GM18868 (cell line): ENCODE results near the gene GART.
"Not testable (repeated sequence)": the region's sequence is repeated elsewhere in the genome, so short reads cannot be mapped to it uniquely, and the experiment has no call there.

ENCODE experiments used
- ATAC-seq: cut with Tn5 transposase; IDR thresholded peaks from one replicate; pipeline ENCODE4 v1.9.1; 2021; ENCODE audit warnings: mild to moderate bottlenecking, moderate library complexity; ENCODE audit not compliant: unreplicated experiment

The GART gene

DNA sequence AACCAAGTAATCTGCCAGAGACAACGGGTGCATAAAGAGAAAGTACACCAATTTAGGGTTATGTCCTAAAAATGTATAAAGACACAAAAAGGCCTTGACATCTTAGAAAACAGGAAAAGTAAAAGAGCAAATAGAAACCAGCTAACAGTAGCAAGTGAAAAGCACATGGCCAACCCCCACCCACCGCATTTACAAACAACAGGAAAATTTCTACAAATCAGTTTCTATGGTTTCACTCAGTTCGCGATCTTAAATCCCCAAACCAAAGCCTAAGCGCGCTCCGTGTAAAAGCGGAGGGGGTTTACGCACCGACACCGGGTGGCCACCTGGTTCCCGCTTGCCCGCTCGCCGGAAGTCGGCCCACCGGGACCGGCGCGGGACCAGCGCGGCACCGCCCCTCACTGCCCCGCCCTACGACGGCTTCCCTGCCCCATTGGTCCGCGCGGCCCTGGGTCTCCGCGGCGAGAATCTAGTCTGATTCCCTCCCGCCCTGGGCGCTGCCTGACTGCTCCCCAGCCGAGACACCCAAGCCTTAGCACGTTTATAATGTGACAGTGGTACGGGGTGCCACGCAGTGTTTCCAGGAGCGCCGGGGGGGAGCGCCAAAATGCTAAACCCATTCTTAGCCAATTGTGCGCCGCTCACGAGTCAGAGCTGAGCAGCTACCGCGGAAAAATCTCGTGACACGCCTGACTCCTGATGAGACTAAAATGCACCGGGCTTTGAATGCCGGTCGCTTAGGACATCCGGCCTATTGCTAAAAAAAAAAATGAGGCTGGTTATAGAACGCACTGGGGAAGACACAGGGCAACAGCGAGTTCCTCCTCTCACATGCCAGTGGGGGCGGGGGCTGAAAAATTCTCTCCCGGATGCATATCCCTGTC, at the start of gene GART:
GART (minus strand) TSS at position 362 of the 884 bp plus-strand sequence. CDS start 2,802 bp downstream, outside the sequence.
- peak; percentile 50 for ATAC-seq

DNA sequence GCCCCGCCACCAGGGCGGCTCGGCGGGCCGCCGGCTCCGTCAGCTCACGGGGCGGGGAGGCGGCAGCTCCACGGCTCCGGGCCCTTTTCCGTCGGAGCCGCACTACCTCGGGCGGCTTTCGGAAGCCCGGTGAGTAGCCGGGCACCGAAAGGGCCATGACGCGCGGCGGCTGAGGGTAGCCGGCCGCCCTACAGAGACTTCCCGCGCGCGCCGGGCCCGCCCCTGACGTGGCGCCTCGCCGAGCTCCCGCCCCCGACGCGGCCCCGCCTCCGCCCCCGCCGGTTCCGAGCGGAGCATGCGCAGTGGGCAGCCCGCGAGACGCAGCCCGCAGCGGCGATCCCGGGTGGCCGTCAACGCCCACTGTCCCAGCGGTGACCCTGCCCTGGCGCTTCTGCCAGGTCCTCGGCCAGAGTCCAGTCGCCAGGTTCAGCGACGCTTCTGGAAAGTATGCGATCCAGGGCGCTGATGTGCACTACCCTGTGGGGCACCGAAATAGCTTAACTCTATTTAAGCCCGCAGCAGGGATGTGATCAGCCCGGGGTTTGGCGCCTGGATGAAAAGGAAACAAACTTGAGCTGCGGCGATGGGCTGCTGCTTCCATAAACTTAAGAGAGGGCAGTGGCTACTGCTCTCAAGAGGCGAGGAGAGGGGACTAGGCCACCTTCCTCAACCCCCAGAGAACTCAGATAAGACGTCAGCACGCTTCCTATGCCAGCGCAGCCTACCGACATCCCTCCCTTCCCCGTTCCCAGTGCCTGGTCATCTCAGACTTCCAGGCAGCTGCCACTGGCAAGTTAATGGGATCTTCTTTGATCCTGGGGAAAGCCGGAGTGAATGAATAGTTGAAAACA, 46.8 kb upstream of the GART start, which contains the start of gene DONSON:
DONSON (minus strand) TSS at position 200 of the 851 bp plus-strand sequence; CDS start at position 157, 43 bp downstream.
- peak; percentile 89 for ATAC-seq

DNA sequence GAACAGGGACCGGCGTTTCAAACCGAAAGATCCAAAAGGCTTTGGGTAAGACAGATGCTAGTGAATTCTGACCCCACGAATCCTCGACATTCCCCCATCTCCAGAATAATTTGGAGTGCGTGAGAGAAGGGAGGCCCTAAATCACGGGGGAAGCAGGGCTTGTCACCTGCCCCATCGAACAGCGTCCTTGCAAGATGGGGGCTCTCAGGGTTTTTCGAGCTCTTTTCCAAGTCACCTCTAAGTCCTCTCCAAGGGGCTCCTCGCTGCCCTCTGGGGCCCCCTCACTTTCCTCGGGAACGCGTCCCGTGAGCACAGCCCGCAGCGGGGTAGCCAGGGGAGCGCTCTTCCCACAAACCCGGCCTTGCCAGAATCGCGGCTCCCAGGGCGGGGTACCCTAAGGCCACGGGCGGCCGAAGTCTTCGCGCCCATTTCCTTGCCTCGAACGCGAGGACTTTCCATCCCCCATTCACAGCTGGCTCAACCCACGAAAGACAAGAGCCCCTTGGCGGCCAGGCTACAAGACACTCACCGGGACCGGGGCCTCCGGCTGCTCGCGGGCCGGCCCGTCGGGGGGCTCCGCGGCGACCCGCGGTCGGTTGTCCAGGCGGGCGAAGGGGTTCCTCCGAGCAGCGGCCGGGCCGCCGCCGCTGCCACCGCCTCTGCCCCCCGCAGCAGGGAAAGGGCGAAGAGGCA, 46.0 kb upstream of the GART start:
- ATAC-seq, result no peak

DNA sequence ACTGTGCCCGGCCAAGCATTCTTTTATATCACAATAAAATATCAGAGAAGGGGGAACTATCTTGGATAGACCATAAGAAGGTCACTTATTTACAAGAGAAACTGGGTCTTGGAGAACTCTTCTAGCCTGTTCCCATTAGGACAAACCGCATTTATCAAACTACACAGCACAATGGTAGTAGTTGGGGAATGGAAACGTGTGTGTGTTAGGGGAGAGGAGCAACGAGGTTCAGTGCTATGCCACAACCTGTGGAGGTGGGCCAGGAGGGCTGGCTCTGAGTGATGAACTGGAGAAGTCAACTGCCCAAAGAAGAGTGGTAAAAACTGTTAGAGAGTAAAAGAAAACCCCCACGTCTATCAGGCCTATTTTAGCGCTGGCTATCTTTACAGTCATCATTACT, 45.0 kb upstream of the GART start:
- ATAC-seq, result no peak

DNA sequence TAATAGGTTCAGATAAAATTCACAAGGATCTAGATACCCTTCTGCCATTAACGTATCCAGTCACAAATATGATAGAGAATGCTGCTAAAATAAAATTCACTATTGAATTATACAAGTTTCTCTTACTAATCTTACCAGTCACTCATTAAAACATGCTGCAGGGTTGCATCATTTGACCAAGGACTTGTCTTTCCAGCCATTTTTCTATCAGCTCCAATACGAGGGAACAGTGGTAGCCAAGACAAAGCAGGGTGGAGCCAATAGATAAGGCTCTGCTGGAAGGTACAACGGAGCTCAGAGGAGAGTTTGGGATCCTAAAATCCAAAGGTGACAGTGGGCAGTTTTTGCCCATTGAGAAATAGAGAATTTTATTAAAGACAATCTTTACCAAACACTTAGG, 42.5 kb upstream of the GART start:
- no peak for ATAC-seq

DNA sequence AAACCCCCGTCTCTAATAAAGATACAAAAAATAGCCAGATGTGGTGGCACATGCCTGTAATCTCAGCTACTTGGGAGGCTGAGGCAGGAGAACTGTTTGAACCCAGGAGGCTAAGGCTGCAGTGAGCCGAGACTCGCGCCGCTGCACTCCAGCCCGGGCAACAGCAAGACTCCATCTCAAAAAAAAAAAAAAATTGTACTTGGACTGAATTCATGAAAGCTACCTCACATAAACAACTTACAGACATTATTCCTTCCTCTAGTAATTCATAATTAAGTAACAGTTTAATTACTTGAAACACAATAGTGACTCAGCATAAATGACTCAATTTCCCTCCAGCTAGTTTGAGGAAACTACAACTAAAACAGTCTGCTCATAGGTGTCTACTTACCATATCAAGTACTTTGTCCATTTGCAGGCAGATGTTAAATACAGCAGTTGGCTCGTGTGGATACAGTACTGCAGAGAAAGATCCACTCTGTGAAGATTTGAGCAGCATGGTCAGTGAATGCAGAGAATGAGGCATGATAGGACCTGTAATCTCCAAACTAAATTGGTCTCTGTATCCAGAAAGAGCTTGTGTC, 37.1 kb upstream of the GART start:
- ATAC-seq, result no peak

DNA sequence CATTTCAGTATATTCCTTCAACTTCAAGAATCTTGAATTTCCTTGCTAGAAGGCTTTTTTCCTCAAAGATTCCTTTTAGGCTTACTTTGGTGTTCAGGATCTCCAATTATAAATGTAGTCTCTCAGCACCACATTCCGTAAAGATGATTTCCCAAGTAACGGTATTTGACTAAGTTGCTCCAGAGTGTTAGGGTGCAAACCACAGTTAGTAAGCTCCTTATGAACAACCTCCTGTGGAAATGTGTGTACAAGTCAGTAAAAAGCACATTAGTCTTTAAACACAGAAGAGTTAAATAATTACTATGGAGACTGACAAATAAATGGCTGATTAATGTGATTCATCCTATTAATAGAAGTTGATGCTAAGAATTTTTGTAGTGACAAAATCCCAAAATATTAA, 36.3 kb upstream of the GART start:
- ATAC-seq, result no peak

DNA sequence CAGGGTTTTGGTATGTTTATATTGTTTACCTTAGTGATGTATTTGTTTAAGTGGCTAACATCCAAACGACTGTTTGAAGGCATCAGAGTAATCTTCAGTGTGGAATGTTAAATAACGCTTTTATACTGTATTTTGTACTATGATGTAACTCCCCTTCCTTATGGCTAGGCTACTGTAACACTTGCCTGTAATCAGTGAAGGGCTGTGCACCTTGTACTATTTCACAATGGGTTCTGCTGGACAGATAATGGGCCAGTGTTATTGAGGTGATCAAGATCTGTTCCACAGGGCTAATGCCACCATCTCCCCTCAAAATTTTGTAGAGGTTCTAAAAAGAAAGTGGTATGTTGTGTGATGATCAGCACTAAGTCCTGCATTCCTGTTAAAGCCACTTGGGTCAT, 34.8 kb upstream of the GART start:
- not testable (repeated sequence) for ATAC-seq

DNA sequence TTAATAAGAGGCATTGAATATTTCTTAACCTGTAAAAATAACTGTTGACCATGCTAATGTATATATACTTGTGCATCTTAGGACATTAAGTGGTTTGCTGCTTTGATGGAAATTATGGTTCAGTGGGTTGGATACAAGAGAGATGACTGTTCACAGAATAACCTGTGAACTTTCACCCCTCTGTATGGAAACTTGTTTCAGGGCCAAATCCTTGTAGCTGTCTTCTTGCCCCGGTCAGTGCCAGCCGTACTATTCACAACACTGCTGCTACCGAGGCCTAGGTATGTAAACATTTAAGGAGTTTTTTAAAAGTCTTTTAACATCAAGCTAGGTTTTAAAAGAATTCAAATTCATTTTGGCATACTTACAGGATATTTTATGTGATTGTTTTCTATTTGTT, 30.4 kb upstream of the GART start:
- no peak for ATAC-seq

DNA sequence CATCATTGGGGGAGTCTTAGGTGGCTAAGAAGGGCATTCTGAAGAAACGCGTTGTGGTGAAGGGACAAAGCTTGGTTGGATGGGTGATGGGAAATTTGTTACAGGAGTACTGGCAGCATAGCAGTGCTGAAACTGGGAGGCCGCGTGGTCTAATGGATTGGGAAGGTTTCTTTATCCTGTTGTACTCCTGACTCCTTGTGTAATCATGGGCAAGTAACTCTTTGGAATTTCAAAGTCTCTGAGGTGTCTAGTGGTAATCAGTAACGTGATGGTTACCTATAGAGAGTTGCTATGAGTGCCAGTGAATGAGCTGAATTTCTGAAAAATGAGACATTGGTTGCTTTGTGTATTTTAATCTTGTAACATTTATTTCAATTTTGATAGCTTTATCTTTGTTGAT, 28.1 kb upstream of the GART start:
- ATAC-seq, result no peak

DNA sequence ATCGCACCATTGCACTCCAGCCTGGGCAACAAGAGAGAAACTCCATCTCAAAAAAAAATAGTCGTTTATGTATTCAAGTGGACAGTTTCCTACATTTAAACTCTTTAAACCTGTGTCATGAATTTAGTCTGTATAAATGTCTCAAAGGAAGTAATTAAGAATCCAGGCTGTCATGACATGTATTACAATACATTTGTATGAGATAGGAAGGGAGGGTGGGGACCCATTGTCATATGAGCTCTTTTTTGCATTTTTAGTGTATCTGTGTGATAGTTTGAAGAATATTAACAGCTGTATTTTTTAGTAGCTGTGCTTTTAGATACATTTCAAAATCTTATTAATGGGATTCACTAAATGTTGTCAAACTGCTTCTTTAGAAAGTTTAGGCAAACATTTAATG, 26.5 kb upstream of the GART start:
- no peak for ATAC-seq

DNA sequence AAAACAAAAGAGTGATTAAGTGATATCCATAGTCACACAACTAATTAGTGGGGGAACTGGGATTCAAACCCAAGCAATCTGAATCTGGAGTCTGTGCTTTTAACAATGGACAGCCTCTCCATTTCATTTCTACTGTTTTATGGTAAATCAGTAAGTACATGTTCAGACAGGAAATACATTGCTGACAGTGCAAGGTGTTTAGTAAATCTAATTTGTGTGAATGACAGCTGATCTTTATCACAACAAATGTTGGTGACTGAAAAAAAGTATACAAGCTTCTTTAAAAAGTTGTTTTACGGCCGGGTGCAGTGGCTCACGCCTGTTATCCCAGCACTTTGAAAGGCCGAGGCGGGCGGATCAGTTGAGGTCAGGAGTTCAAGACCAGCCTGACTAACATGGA, 26.0 kb upstream of the GART start:
- ATAC-seq, result no peak

DNA sequence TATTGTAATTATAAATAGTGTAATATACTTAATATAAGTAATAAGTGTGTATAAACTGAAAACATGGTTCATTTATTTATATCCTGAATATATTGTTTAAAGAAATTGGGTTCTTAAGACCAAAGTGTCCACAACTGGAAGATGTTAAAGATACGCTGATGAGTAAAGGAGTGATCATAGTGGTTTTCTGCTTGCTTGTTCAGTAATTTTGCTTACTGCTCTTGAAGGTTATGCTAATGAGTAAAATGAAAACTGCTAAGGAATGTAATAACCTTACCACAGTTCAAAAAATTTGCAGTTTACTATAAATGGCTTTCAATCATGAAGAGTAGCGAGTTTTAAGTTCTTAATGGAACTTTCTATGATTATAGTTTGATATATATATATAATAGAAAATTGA, 24.6 kb upstream of the GART start:
- no peak for ATAC-seq

DNA sequence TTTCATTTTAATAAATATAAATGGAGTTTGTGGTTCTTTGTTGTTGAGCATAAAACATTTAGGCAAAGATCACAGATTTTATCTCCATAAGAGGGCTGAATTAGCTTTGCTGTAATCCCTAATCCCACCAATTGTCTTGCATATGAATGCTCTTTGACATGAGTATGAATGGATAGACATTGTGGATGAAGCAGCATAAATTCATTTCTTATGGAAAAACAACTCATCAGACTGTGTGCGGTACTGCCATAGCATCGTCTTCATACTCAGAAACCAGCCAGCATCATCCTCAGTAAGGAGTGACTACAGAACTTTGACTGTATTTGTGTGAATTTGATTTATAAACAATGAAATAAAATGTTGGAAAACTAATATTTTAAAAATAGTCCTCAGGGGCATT, 20.5 kb upstream of the GART start:
- no peak for ATAC-seq

DNA sequence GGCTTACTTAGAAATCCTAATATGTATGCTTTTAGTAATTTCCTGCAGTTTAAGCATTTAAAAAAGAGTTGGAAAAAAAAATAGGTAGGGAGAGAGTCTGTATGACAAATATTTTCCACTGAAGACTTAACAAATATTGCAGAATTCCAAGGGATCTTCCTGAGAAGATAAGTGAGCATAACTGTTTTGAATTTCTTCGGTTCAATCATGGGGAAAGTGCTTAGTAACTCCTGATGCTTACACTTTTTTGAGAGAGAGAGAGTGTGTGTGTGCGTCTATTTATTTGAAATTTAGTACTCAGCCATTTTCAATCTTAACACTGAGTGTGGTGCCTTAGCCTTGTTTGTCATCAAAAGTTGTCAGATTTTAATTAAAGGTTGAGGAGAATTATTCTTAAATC, 19.5 kb upstream of the GART start:
- ATAC-seq, result no peak

DNA sequence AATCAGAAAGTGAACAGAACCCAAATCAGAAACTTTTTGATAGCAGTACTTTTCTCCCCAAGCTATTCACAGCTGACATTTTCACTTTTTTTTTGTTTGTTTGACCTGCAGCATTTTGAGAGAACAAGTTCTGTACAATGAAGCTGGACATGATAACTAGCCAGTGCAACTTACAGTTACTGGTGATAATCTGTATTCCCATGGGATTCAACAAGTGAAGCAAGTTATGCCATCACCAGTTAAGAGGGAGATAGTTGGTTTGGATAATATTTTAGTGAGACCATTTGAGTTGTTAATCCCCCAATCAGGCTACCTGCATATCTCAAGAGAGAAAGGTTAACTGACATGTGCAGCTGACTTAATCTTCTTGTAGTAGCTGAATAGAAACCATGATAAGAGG, 19.0 kb upstream of the GART start:
- no peak for ATAC-seq

DNA sequence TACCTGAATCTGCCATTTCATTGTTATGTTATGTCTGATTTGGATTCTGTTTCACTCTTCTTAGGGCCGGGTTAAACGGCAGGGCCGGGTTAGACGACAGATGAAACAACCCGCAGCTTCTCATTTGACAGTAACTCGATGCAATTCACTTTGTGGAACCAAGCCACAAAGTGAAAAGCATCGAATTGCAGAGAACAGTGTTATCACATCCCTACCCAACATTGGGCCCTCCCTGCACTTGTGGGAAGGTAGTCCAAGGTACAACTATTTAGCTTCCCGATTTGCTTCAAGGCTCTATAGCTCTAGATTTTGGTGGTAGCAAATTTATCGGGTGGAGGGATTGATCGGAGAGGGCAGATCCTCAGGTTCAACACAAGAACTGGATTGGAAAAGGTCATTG, 17.9 kb upstream of the GART start:
- no peak for ATAC-seq

DNA sequence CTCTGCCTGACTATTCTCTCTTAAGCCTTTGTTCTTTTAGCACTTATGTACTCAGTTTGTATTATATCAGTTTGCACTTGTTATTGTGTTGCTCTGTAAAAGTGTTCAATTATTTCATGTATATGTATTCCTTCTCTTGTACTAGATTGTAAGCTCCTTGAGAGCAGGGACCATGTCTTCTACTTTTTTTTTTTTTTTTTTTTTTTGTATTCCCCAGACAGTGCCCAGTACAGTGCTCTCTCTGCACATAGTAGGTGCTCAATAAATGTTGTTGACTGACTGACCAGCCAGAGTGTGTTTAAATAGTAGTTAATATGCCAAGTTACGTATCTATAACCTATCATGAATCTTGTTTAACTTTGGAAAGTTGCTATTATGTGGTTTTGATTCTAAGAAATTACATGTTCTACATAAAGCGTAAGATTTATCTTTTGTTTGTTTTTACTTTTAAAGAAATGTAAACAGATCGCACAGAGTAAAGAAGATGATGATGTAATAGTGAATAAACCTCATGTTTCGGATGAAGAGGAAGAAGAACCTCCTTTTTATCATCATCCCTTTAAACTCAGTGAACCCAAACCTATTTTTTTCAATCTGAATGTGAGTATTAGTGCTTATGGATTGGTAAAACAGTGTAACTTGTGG, 17.0 kb upstream of the GART start:
- ATAC-seq, result no peak

DNA sequence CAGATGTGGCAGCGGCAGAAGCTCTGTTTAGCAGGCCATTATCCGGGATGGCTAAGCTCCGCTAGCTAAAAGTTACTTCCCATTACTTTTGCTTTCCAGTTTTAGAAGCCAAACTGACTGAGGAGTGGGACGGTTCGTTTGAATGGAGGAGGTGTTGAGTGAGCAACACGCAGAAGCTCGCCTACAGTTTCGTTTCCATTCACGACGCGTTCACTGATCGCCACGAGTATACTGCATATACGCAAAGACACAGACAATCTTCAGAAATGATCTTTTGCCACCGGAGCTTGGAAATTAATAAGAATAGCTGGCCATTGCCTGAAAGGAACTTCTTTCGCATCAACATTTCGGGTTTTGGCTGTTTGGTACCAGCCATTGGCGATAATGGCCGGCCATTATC, 15.5 kb upstream of the GART start:
- ATAC-seq, result no peak

DNA sequence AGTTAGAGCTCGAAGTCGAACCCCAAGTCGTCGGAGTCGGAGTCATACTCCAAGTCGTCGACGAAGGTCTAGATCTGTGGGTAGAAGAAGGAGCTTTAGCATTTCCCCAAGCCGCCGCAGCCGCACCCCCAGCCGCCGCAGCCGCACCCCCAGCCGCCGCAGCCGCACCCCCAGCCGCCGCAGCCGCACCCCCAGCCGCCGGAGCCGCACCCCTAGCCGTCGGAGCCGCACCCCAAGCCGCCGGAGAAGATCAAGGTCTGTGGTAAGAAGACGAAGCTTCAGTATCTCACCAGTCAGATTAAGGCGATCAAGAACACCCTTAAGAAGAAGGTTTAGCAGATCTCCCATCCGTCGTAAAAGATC, 13.0 kb upstream of the GART start:
- ATAC-seq, result no peak
